ENCODE results near the gene SLBP. TPM values are rescaled to one million over a fixed set of nuclear protein-coding genes. Genes with fewer than 3 reads are reported as not detected.

Gene SLBP
- polyA plus RNA-seq, 1 donor = 42.9 TPM

GRCh38 chr4:1661695-1662094 is 50.4 kb downstream of the SLBP start:
- WGBS (ENCODE audit: insufficient coverage, low lambda C conversion rate) = no CpG with 5 or more reads among the region's 14 CpGs
- Histone ChIP-seq H3K27ac (ENCODE audit: low read length) (no peak overlapping the region), H3K9me3 (ENCODE audit: control insufficient read depth, low read depth, low read length) (no peaks in the 10 kb centered on the region), H3K4me1 (ENCODE audit: control insufficient read depth, insufficient read depth, low read length) (no peaks in the 10 kb centered on the region), H3K4me3 (ENCODE audit: low read length) (no peak overlapping the region), H3K36me3 (ENCODE audit: control insufficient read depth, insufficient read depth, low read length) (no peaks in the 10 kb centered on the region), H3K27me3 (ENCODE audit: control insufficient read depth, insufficient read depth, low read length) (no peaks in the 10 kb centered on the region)
- DNase-seq = no peak

- no peak overlapping the region for H3K27ac ChIP-seq (ENCODE audit: low read length)
- H3K4me1 ChIP-seq (ENCODE audit: control insufficient read depth, insufficient read depth, low read length) = no peaks in the 10 kb centered on the region
- 80% methylated on average over 1 of the region's 25 CpGs for WGBS (ENCODE audit: insufficient coverage, low lambda C conversion rate)
- no peak overlapping the region for H3K4me3 ChIP-seq (ENCODE audit: low read length)
- no peaks in the 10 kb centered on the region for H3K27me3 ChIP-seq (ENCODE audit: control insufficient read depth, insufficient read depth, low read length)
- no peak for DNase-seq
- no peaks in the 10 kb centered on the region for H3K9me3 ChIP-seq (ENCODE audit: control insufficient read depth, low read depth, low read length)
- no peaks in the 10 kb centered on the region for H3K36me3 ChIP-seq (ENCODE audit: control insufficient read depth, insufficient read depth, low read length)
These were observed 51.0 kb downstream of the SLBP start for GRCh38 chr4:1660948-1661677.

- H3K36me3 ChIP-seq (ENCODE audit: control insufficient read depth, insufficient read depth, low read length) = no peaks in the 10 kb centered on the region
- no peak overlapping the region for H3K4me3 ChIP-seq (ENCODE audit: low read length)
- no peaks in the 10 kb centered on the region for H3K27me3 ChIP-seq (ENCODE audit: control insufficient read depth, insufficient read depth, low read length)
- no peaks in the 10 kb centered on the region for H3K9me3 ChIP-seq (ENCODE audit: control insufficient read depth, low read depth, low read length)
- no peak overlapping the region for H3K27ac ChIP-seq (ENCODE audit: low read length)
- no peak for DNase-seq
- WGBS (ENCODE audit: insufficient coverage, low lambda C conversion rate) = no CpG with 5 or more reads among the region's 39 CpGs
- H3K4me1 ChIP-seq (ENCODE audit: control insufficient read depth, insufficient read depth, low read length) = no peaks in the 10 kb centered on the region
These were observed 52.7 kb downstream of the SLBP start for GRCh38 chr4:1659104-1660043.

- no peaks in the 10 kb centered on the region for H3K9me3 ChIP-seq (ENCODE audit: control insufficient read depth, low read depth, low read length)
- no peak overlapping the region for H3K27ac ChIP-seq (ENCODE audit: low read length)
- H3K4me3 ChIP-seq (ENCODE audit: low read length) = no peak overlapping the region
- no peaks in the 10 kb centered on the region for H3K36me3 ChIP-seq (ENCODE audit: control insufficient read depth, insufficient read depth, low read length)
- no CpG with 5 or more reads among the region's 12 CpGs for WGBS (ENCODE audit: insufficient coverage, low lambda C conversion rate)
- H3K27me3 ChIP-seq (ENCODE audit: control insufficient read depth, insufficient read depth, low read length) = no peaks in the 10 kb centered on the region
- H3K4me1 ChIP-seq (ENCODE audit: control insufficient read depth, insufficient read depth, low read length) = no peaks in the 10 kb centered on the region
- no peak for DNase-seq
These were observed 53.5 kb downstream of the SLBP start for GRCh38 chr4:1658581-1658980.

GRCh38 chr4:1658146-1658545 is 54.0 kb downstream of the SLBP start:
- Histone ChIP-seq H3K4me3 (ENCODE audit: low read length) (no peak overlapping the region), H3K27me3 (ENCODE audit: control insufficient read depth, insufficient read depth, low read length) (no peaks in the 10 kb centered on the region), H3K4me1 (ENCODE audit: control insufficient read depth, insufficient read depth, low read length) (no peaks in the 10 kb centered on the region), H3K36me3 (ENCODE audit: control insufficient read depth, insufficient read depth, low read length) (no peaks in the 10 kb centered on the region), H3K9me3 (ENCODE audit: control insufficient read depth, low read depth, low read length) (no peaks in the 10 kb centered on the region), H3K27ac (ENCODE audit: low read length) (no peak overlapping the region)
- 100% methylated on average over 1 of the region's 12 CpGs for whole genome bisulfite sequencing (ENCODE audit: insufficient coverage, low lambda C conversion rate)
- DNase-seq = no peak

GRCh38 chr4:1656986-1657385 is 55.1 kb downstream of the SLBP start:
- H3K27me3 ChIP-seq (ENCODE audit: control insufficient read depth, insufficient read depth, low read length) = no peaks in the 10 kb centered on the region
- no peak overlapping the region for H3K27ac ChIP-seq (ENCODE audit: low read length)
- no peak for DNase-seq
- H3K4me3 ChIP-seq (ENCODE audit: low read length) = no peak overlapping the region
- H3K36me3 ChIP-seq (ENCODE audit: control insufficient read depth, insufficient read depth, low read length) = no peaks in the 10 kb centered on the region
- H3K9me3 ChIP-seq (ENCODE audit: control insufficient read depth, low read depth, low read length) = peaks cover 8% of the 10 kb centered on the region
- H3K4me1 ChIP-seq (ENCODE audit: control insufficient read depth, insufficient read depth, low read length) = no peaks in the 10 kb centered on the region
- no CpG with 5 or more reads among the region's 19 CpGs for WGBS (ENCODE audit: insufficient coverage, low lambda C conversion rate)

- no CpG with 5 or more reads among the region's 5 CpGs for WGBS (ENCODE audit: insufficient coverage, low lambda C conversion rate)
These were observed 56.0 kb downstream of the SLBP start for GRCh38 chr4:1656132-1656531.

GRCh38 chr4:1655676-1656075 is 56.4 kb downstream of the SLBP start:
- DNase-seq = no peak
- Histone ChIP-seq H3K4me1 (ENCODE audit: control insufficient read depth, insufficient read depth, low read length) (no peaks in the 10 kb centered on the region), H3K27ac (ENCODE audit: low read length) (no peak overlapping the region), H3K27me3 (ENCODE audit: control insufficient read depth, insufficient read depth, low read length) (no peaks in the 10 kb centered on the region), H3K36me3 (ENCODE audit: control insufficient read depth, insufficient read depth, low read length) (no peaks in the 10 kb centered on the region), H3K4me3 (ENCODE audit: low read length) (no peak overlapping the region), H3K9me3 (ENCODE audit: control insufficient read depth, low read depth, low read length) (peaks cover 10% of the 10 kb centered on the region)
- WGBS (ENCODE audit: insufficient coverage, low lambda C conversion rate) = no CpG with 5 or more reads among the region's 18 CpGs

More at GRCh38 chr4:1656132-1656531, 56.0 kb downstream of the SLBP start:
- Histone ChIP-seq H3K27ac (ENCODE audit: low read length) (no peak overlapping the region), H3K36me3 (ENCODE audit: control insufficient read depth, insufficient read depth, low read length) (no peaks in the 10 kb centered on the region), H3K9me3 (ENCODE audit: control insufficient read depth, low read depth, low read length) (peaks cover 10% of the 10 kb centered on the region), H3K4me1 (ENCODE audit: control insufficient read depth, insufficient read depth, low read length) (no peaks in the 10 kb centered on the region), H3K27me3 (ENCODE audit: control insufficient read depth, insufficient read depth, low read length) (no peaks in the 10 kb centered on the region), H3K4me3 (ENCODE audit: low read length) (no peak overlapping the region)
- DNase-seq = no peak

GRCh38 chr4:1655081-1655480 is 57.0 kb downstream of the SLBP start:
- no peak overlapping the region for H3K4me3 ChIP-seq (ENCODE audit: low read length)
- no peaks in the 10 kb centered on the region for H3K36me3 ChIP-seq (ENCODE audit: control insufficient read depth, insufficient read depth, low read length)
- no peaks in the 10 kb centered on the region for H3K27me3 ChIP-seq (ENCODE audit: control insufficient read depth, insufficient read depth, low read length)
- H3K27ac ChIP-seq (ENCODE audit: low read length) = no peak overlapping the region
- no peak for DNase-seq
- H3K9me3 ChIP-seq (ENCODE audit: control insufficient read depth, low read depth, low read length) = peaks cover 10% of the 10 kb centered on the region
- WGBS (ENCODE audit: insufficient coverage, low lambda C conversion rate) = no CpG with 5 or more reads among the region's 47 CpGs
- H3K4me1 ChIP-seq (ENCODE audit: control insufficient read depth, insufficient read depth, low read length) = no peaks in the 10 kb centered on the region

- no CpG with 5 or more reads among the region's 23 CpGs for WGBS (ENCODE audit: insufficient coverage, low lambda C conversion rate)
- no peak for DNase-seq
- no peaks in the 10 kb centered on the region for H3K27me3 ChIP-seq (ENCODE audit: control insufficient read depth, insufficient read depth, low read length)
These were observed 57.7 kb downstream of the SLBP start for GRCh38 chr4:1654216-1654955.

More at GRCh38 chr4:1654216-1654955, 57.7 kb downstream of the SLBP start:
- H3K4me1 ChIP-seq (ENCODE audit: control insufficient read depth, insufficient read depth, low read length) = no peaks in the 10 kb centered on the region
- H3K27ac ChIP-seq (ENCODE audit: low read length) = no peak overlapping the region
- H3K4me3 ChIP-seq (ENCODE audit: low read length) = no peak overlapping the region
- H3K36me3 ChIP-seq (ENCODE audit: control insufficient read depth, insufficient read depth, low read length) = no peaks in the 10 kb centered on the region
- H3K9me3 ChIP-seq (ENCODE audit: control insufficient read depth, low read depth, low read length) = peaks cover 10% of the 10 kb centered on the region

All from large intestine (tissue), 3 donors.